ENCODE measurements around the gene IRS1. TPM values are rescaled to one million over a fixed set of nuclear protein-coding genes. Genes with fewer than 3 reads are reported as not detected.

IRS1 gene
- total RNA-seq, 1 donor from 2014 or later: 3.2 TPM

DNA sequence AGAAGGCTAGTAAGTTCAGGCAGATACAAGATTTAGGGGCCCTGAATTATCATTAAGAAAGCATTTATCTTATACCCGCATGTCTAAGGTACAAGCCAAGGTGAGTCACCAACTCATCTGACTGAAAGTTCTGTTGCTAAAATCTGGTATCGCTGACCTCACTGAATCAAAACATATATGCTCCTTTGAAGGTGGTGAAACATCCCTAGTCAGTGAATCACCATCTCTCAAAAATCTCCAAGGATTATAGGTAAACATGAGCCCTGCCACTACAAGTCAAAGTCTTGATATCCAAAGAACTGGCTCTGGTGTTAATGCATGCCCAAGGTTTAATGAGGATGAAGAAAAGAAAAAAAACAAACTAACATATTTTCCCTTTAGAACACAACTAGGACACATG lies 43.5 kb downstream of the IRS1 start:
- ATAC-seq (ENCODE audit: low read depth): no peak
- ChIA-PET CTCF (no interaction called here), POLR2A (no interaction called here)
- no peak for DNase-seq
- no peaks in the 10 kb centered on the region for H3K27me3 Mint-ChIP-seq
- H3K36me3 Mint-ChIP-seq (ENCODE audit: low read depth): no peaks in the 10 kb centered on the region
- no peaks in the 10 kb centered on the region for H3K9me3 Mint-ChIP-seq
- H3K27ac Mint-ChIP-seq: no peak overlapping the region
- intact Hi-C loops (cut with micrococcal nuclease): no loop called here
- no peak for TF ChIP-seq CTCF (IDR thresholded peaks at IDR 0.05)
- peaks cover 6% of the 10 kb centered on the region for H3K4me1 Mint-ChIP-seq
- H3K4me3 Mint-ChIP-seq: no peak overlapping the region

GRCh38 chr2:226755631-226756030 lies 44.0 kb downstream of the IRS1 start:
- Mint-ChIP-seq H3K9me3 (no peaks in the 10 kb centered on the region), H3K27me3 (no peaks in the 10 kb centered on the region), H3K4me1 (peaks cover 6% of the 10 kb centered on the region), H3K4me3 (no peak overlapping the region), H3K27ac (no peak overlapping the region), H3K36me3 (ENCODE audit: low read depth) (no peaks in the 10 kb centered on the region)
- TF ChIP-seq CTCF (IDR thresholded peaks at IDR 0.05): no peak
- POLR2A ChIA-PET: no interaction called here
- DNase-seq: no peak
- ATAC-seq (ENCODE audit: low read depth): no peak
- intact Hi-C loops (cut with micrococcal nuclease): no loop called here
- CTCF ChIA-PET: no interaction called here

GRCh38 chr2:226754821-226755604 lies 44.6 kb downstream of the IRS1 start:
- Mint-ChIP-seq H3K27ac (no peak overlapping the region), H3K4me3 (no peak overlapping the region), H3K27me3 (no peaks in the 10 kb centered on the region), H3K9me3 (no peaks in the 10 kb centered on the region), H3K4me1 (peaks cover 6% of the 10 kb centered on the region), H3K36me3 (ENCODE audit: low read depth) (no peaks in the 10 kb centered on the region)
- no peak for DNase-seq
- no peak for ATAC-seq (ENCODE audit: low read depth)
- intact Hi-C loops (cut with micrococcal nuclease): no loop called here
- no peak for TF ChIP-seq CTCF (IDR thresholded peaks at IDR 0.05)
- POLR2A ChIA-PET: no interaction called here
- CTCF ChIA-PET: no interaction called here

DNA sequence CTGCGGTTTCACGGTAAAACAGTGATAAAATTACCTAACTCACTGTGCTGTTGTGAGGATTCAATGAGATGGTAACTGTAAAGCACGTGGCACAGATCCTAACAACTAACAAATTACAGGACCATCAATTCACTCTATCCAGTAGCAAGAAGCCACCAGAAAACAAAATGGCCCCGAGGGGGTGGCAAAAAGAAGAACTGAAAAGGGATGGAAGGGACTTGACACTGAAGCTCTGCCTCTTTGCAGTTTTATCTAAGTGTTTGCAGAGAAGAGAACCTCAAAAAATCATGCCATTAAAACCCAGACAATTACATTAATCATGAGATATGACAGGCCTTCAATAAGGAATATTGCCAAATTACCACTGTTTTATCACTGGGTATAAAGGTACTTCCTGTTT lies 46.7 kb downstream of the IRS1 start:
- DNase-seq (no peak), ATAC-seq (ENCODE audit: low read depth) (no peak)
- POLR2A ChIA-PET: no interaction called here
- Mint-ChIP-seq H3K4me3 (no peak overlapping the region), H3K4me1 (peaks cover 2% of the 10 kb centered on the region), H3K9me3 (no peaks in the 10 kb centered on the region), H3K27me3 (no peaks in the 10 kb centered on the region), H3K36me3 (ENCODE audit: low read depth) (no peaks in the 10 kb centered on the region), H3K27ac (no peak overlapping the region)
- intact Hi-C loops (cut with micrococcal nuclease): no loop called here
- CTCF ChIA-PET: interaction anchor here (1.1 kb wide), 1 partner anchor 233 kb away, joined by 3 read pairs; no protein-coding TSS in a partner anchor
- no peak for TF ChIP-seq CTCF (IDR thresholded peaks at IDR 0.05)

GRCh38 chr2:226747288-226747687 lies 52.3 kb downstream of the IRS1 start:
- DNase-seq: no peak
- TF ChIP-seq CTCF (IDR thresholded peaks at IDR 0.05): no peak
- H3K27me3 Mint-ChIP-seq: no peaks in the 10 kb centered on the region
- no peak for ATAC-seq (ENCODE audit: low read depth)
- H3K4me1 Mint-ChIP-seq: peaks cover 2% of the 10 kb centered on the region
- ChIA-PET CTCF (no interaction called here), POLR2A (no interaction called here)
- no peaks in the 10 kb centered on the region for H3K9me3 Mint-ChIP-seq
- no peak overlapping the region for H3K27ac Mint-ChIP-seq
- H3K36me3 Mint-ChIP-seq (ENCODE audit: low read depth): no peaks in the 10 kb centered on the region
- intact Hi-C loops (cut with micrococcal nuclease): no loop called here
- no peak overlapping the region for H3K4me3 Mint-ChIP-seq
